Subcutaneous abdominal adipose tissue (tissue), 5 donors: ENCODE measurements around the gene MAST2.

Experiments
- H3K27ac ChIP-seq: one replicate; pipeline ENCODE4 v1.7.0; 2013; ENCODE audit warnings: low read depth, mild to moderate bottlenecking, inconsistent platforms, low read length, moderate library complexity
- H3K27me3 ChIP-seq, 5 donors: one replicate each; pipeline ENCODE4 v1.7.0; 2013; ENCODE audit warnings: low read length in 5 of 5, inconsistent platforms in 1 of 5; ENCODE audit not compliant: control insufficient read depth in 5 of 5, insufficient read depth in 4 of 5
- H3K36me3 ChIP-seq, 5 donors: one replicate each; pipeline ENCODE4 v1.7.0; 2013; ENCODE audit warnings: low read length in 5 of 5; ENCODE audit not compliant: control insufficient read depth in 5 of 5, insufficient read depth in 5 of 5
- H3K4me1 ChIP-seq, 5 donors: one replicate each; pipeline ENCODE4 v1.7.0; 2013; ENCODE audit warnings: low read length in 5 of 5, mild to moderate bottlenecking in 3 of 5, moderate library complexity in 1 of 5; ENCODE audit not compliant: control insufficient read depth in 5 of 5, insufficient read depth in 5 of 5
- H3K4me3 ChIP-seq, 5 donors: one replicate each; pipeline ENCODE4 v1.7.0; 2013; ENCODE audit warnings: low read length in 5 of 5, low read depth in 1 of 5
- H3K9ac ChIP-seq, 5 donors: one replicate each; pipeline ENCODE4 v1.7.0; 2013; ENCODE audit warnings: low read length in 5 of 5, mild to moderate bottlenecking in 4 of 5, moderate library complexity in 3 of 5
- H3K9me3 ChIP-seq, 5 donors: one replicate each; pipeline ENCODE4 v1.7.0; 2013; ENCODE audit warnings: low read length in 5 of 5; ENCODE audit not compliant: control insufficient read depth in 5 of 5
- donor health status: healthy.
- donor health status: healthy.
- donor health status: healthy.
- donor health status: healthy.
- donor health status: healthy.

MAST2 gene

GRCh38 chr1:45987204-45987603 is 183.8 kb downstream of the MAST2 start:
- no peaks in the 10 kb centered on the region for H3K4me1 ChIP-seq
- H3K4me3 ChIP-seq = no peak overlapping the region
- no peak overlapping the region for H3K9ac ChIP-seq
- no peaks in the 10 kb centered on the region for H3K36me3 ChIP-seq
- H3K9me3 ChIP-seq = peaks cover 0 to 5% (median 0%) of the 10 kb centered on the region in 5 donors
- no peak overlapping the region for H3K27ac ChIP-seq
- no peaks in the 10 kb centered on the region for H3K27me3 ChIP-seq

DNA sequence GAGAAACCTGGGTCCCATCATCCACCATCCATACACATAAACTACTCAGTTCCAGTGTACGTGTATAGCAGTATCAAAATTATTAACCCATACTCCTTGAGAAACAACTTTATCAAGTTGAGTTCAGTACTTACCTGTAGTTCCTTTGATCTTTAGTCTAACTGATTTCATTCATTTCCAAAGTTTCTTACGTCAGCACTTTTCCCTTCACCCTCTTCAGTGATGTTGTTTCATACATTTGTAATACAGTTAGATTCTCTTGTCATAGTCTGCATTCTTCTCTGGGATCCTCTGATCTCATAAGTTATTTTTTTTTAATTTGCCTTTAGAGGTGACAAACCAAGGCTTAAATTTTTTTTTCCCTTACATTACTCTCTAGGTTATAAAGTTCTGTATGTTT is 185.8 kb downstream of the MAST2 start:
- Histone ChIP-seq H3K9ac (no peak overlapping the region), H3K4me3 (no peak overlapping the region), H3K4me1 (no peaks in the 10 kb centered on the region), H3K9me3 (peaks cover 0 to 5% (median 0%) of the 10 kb centered on the region in 5 donors), H3K36me3 (no peaks in the 10 kb centered on the region), H3K27me3 (no peaks in the 10 kb centered on the region), H3K27ac (no peak overlapping the region)

DNA sequence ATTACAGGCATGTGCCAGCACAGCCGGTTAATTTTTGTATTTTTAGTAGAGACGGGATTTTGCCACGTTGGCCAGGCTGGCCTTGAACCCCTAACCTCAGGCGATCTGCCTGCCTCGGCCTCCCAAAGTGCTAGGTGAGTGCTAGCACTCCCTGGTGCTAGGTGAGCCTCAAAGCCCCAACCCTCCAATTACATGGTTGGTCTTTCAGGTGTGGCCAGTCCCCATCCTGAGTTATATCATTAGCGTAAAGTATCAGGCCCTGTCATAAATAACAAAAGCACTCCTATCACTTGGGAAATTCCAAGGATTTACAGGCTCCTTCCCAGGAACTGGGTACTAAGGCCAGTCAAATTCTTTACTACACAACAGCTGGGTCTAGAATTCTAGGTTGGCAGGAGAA is 191.0 kb downstream of the MAST2 start:
- Histone ChIP-seq H3K4me3 (no peak overlapping the region), H3K36me3 (peaks cover 0 to 4% (median 0%) of the 10 kb centered on the region in 5 donors), H3K27ac (no peak overlapping the region), H3K9me3 (peaks cover 0 to 5% (median 0%) of the 10 kb centered on the region in 5 donors), H3K4me1 (no peaks in the 10 kb centered on the region), H3K9ac (no peak overlapping the region), H3K27me3 (no peaks in the 10 kb centered on the region)

DNA sequence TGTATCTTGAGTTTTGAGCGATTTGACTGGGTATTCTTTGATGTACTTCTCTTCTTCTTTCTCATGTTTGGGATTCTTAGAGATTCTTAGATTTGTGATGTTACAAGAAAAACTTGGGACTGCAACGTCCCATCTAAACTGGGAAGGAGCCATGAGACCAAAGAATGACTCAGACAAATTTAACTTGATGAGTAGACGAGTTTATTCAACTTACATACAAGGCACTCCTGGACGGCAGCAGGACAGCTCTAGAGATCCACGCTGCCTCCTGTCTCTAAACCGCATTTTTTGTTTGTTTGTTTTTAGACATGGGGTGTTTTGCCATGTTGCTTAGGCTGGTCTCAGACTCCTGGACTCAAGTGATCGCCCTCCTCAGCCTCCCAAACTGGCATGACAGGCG is 191.9 kb downstream of the MAST2 start:
- Histone ChIP-seq H3K27me3 (no peaks in the 10 kb centered on the region), H3K4me1 (no peaks in the 10 kb centered on the region), H3K4me3 (no peak overlapping the region), H3K9me3 (peaks cover 0 to 5% (median 0%) of the 10 kb centered on the region in 5 donors), H3K36me3 (peaks cover 0 to 4% (median 0%) of the 10 kb centered on the region in 5 donors), H3K27ac (no peak overlapping the region), H3K9ac (no peak overlapping the region)

DNA sequence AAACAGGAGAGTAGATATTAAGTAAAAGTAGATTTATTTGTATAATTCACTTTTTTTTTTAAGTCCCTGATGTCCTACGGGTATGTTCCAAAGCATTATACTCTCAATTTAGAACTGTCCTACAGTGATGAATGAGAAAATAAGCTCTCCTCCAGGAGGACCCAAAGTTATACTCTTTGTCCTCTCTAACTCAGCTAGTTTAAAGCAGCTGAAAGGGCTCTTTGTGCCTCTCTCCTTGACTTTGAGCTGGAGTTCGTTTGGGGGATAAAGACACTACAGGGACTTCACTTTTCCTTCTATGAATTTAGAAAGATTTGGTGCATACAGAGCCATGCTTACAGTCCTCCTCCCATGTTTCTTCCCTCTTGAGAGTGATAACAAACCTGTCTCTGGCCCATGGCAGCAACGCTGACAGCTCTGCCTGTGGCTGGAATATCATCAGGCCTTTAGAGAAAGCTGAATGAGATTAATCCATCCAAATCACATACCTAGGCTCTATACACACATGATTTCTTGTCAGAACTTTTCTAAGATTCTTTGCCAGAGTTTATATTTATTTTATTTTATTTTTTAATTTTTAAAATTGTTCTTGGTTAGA is 194.7 kb downstream of the MAST2 start:
- Histone ChIP-seq H3K4me1 (no peaks in the 10 kb centered on the region), H3K27me3 (no peaks in the 10 kb centered on the region), H3K9ac (no peak overlapping the region), H3K27ac (no peak overlapping the region), H3K4me3 (no peak overlapping the region), H3K36me3 (peaks cover 0 to 4% (median 0%) of the 10 kb centered on the region in 5 donors), H3K9me3 (no peaks in the 10 kb centered on the region)

- Histone ChIP-seq H3K27ac (no peak overlapping the region), H3K9me3 (no peaks in the 10 kb centered on the region), H3K4me3 (no peak overlapping the region), H3K27me3 (no peaks in the 10 kb centered on the region), H3K4me1 (no peaks in the 10 kb centered on the region), H3K36me3 (peaks cover 0 to 4% (median 0%) of the 10 kb centered on the region in 5 donors), H3K9ac (no peak overlapping the region)
Observed at GRCh38 chr1:45999507-45999906, 196.1 kb downstream of the MAST2 start.

- H3K27ac ChIP-seq = no peak overlapping the region
- no peak overlapping the region for H3K9ac ChIP-seq
- no peaks in the 10 kb centered on the region for H3K27me3 ChIP-seq
- no peak overlapping the region for H3K4me3 ChIP-seq
- H3K4me1 ChIP-seq = no peaks in the 10 kb centered on the region
- H3K9me3 ChIP-seq = no peaks in the 10 kb centered on the region
- H3K36me3 ChIP-seq = peaks cover 0 to 8% (median 3%) of the 10 kb centered on the region in 5 donors
Observed at GRCh38 chr1:46001081-46001785, 197.8 kb downstream of the MAST2 start.

DNA sequence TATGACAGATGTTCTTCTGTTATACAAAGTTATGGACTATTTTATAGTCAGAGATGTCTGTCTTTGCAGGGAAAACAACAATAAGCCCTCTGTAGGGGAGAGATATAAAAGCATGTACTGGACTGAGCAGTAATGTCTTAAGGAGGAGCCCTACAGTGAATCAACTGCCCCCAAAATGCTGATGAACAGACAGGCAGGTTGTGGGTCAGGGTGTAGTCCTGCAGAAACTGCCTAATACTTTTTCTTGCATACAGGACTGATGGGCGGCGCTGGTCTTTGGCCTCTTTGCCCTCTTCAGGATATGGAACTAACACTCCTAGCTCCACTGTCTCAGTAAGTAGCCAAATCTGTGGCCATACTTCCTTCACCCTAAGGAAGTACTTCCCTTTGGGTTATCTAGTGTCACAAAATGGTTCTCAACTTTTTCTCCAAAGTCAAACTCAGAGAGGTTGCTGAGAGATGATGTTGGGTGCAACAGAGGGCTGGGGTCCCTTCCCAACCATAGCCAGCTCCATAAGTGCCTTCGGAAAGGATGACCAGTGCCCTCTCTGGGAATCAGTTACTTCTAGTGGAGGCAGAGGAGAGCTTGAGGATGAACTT is 199.2 kb downstream of the MAST2 start:
- no peak overlapping the region for H3K4me3 ChIP-seq
- peaks cover 0 to 22% (median 15%) of the 10 kb centered on the region in 5 donors for H3K36me3 ChIP-seq
- no peak overlapping the region for H3K27ac ChIP-seq
- H3K27me3 ChIP-seq = no peaks in the 10 kb centered on the region
- no peak overlapping the region for H3K9ac ChIP-seq
- no peaks in the 10 kb centered on the region for H3K9me3 ChIP-seq
- H3K4me1 ChIP-seq = no peaks in the 10 kb centered on the region

DNA sequence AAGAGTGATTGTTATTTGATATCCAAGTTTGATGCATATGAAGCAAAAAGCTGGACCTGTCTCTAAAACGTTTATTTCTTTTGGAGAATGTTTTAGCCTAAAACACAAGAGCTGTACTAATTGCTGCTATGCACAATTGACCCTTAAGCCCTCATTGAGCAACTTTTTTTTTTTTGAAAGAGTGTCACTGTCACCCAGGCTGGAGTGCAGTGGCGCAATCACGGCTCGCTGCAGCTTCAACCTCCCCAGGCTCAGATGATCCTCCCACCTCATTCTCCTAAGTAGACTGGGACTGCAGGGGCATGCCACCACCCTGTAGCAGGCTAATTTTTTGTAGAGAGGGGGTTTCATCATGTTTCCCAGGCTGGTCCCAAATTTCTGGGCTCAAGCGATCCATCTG is 199.9 kb downstream of the MAST2 start:
- Histone ChIP-seq H3K4me1 (no peaks in the 10 kb centered on the region), H3K27ac (no peak overlapping the region), H3K27me3 (no peaks in the 10 kb centered on the region), H3K9me3 (no peaks in the 10 kb centered on the region), H3K9ac (no peak overlapping the region), H3K36me3 (peaks cover 3 to 29% (median 21%) of the 10 kb centered on the region in 5 donors), H3K4me3 (no peak overlapping the region)

DNA sequence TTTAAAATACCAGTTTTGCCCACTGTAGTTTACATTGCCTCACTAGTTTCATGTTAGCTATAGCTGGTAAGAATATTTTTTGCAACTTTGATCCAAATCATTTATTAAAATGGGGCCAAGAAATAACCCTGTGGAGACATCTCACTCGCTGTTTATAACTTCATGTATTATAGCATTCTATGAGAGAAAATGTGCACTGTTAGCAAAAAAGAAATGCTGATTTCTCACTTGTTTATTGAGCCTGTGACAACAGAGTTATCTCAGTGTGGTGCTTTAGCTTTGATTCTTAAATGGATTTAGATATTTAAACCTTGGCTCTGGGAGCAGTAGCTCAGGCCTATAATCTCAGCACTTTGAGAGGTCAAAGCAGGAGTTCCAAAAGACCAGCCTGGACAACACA is 201.1 kb downstream of the MAST2 start:
- H3K27ac ChIP-seq = no peak overlapping the region
- H3K36me3 ChIP-seq = peaks cover 5 to 38% (median 33%) of the 10 kb centered on the region in 5 donors
- no peaks in the 10 kb centered on the region for H3K9me3 ChIP-seq
- H3K9ac ChIP-seq = no peak overlapping the region
- no peak overlapping the region for H3K4me3 ChIP-seq
- H3K4me1 ChIP-seq = no peaks in the 10 kb centered on the region
- H3K27me3 ChIP-seq = no peaks in the 10 kb centered on the region
